ENCODE data around the gene PCBP1.
A peak's percentile ranks its signal among the peaks of the same experiment; 100 is the strongest.

DNA sequence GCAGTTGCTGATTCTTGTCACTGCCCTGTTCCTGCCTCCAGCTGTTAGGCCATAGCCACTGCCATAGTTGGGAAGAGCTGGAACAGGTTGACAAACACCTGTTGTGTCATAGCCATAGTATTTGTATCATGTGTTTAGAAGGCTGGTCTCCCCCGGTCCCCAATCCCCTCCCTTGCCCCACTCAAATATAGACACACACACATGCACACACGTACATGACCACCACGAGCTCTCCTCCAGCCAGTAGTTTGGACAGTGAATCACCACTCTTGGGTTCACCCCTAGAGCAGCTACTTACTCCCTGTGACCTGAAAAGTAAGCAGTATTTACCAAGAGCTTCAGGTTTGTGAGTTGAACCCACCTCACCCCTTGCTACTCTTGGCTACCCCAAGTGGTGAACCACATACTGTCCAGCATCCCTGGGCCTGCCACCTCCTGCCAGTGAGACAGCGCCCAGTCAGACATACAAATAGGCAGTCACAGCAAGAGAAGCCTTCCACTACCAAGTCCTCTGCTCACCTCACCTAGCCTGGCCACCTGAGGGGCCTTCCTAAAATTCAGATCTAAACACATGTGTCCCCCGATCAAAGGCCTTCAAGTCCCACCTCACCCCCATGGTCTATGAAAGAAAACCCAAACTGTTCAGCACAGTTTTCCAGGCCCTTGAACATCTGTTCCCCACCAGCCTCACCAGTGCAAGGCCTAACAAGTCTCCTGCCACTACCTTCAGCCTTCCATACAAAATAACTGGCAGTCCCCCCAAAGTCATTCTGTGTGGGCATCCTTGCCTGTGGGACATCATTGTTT lies 7.1 kb downstream of the PCBP1 start:
- TF ChIP-seq, protein P1, sequence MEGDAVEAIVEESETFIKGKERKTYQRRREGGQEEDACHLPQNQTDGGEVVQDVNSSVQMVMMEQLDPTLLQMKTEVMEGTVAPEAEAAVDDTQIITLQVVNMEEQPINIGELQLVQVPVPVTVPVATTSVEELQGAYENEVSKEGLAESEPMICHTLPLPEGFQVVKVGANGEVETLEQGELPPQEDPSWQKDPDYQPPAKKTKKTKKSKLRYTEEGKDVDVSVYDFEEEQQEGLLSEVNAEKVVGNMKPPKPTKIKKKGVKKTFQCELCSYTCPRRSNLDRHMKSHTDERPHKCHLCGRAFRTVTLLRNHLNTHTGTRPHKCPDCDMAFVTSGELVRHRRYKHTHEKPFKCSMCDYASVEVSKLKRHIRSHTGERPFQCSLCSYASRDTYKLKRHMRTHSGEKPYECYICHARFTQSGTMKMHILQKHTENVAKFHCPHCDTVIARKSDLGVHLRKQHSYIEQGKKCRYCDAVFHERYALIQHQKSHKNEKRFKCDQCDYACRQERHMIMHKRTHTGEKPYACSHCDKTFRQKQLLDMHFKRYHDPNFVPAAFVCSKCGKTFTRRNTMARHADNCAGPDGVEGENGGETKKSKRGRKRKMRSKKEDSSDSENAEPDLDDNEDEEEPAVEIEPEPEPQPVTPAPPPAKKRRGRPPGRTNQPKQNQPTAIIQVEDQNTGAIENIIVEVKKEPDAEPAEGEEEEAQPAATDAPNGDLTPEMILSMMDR (conservative IDR thresholded peaks at IDR 0.05; ENCODE audit: low read length) = peak; percentile 28; the same call in 1 of the 2 replicates
- no peak for TF ChIP-seq EZH2phosphoT487 (IDR thresholded peaks at IDR 0.05; ENCODE audit: borderline replicate concordance)
